Measurements from ENCODE around the gene TESK1. TPM values are rescaled to one million over a fixed set of nuclear protein-coding genes. Genes with fewer than 3 reads are reported as not detected.
"Not testable (repeated sequence)": the region's sequence is repeated elsewhere in the genome, so short reads cannot be mapped to it uniquely, and the experiment has no call there.

Gene TESK1
- total RNA-seq, 1 donor from 2014 or later, result 49.0 TPM

DNA sequence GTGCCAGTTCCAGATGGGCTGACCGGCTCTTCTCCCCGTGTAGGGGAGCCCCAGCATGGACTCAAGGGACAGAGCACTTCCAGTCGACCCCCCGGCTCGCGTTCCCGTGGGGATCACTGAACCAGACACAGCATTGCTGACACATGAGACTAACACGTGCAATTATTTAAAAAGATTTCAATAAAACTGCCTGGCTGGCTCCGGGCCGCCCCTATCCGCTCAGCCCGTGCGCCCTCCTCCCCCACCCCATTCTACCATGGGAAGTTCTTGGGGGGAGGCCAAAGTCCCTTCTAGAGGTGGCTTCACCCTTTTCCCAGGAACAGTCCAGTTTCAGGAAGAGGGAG is 4.7 kb downstream of the TESK1 start:
- DNase-seq (ENCODE audit: low spot score) (no peak), ATAC-seq (no peak)
- intact Hi-C loops (cut with DNase I), result no loop called here

DNA sequence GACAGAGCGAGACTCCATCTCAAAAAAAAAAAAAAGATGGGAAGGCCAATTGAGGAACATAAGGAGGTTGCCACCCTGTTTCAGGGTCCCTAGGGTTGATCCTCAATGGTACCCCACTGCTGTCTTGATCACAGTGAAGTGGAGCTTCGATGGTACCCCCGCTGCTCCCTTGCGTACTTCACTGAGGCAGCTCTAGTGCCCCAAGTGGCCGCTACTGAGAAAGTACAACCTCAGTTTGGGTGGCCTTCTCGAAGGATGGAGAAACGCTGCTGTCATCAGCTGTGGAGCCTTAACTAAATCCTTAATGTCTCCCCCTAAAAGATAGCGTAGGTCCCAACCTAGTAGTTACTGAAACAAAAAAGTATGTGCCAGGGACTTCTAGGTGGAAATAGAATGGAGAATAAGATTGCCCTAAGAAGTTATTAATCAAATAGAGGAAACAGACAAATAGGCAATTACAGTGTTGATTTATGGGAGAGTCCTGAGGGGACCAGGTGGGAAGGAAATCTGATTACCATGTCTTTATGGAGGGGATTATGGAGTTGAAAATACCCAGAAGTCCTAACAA is 6.3 kb downstream of the TESK1 start:
- no peak for DNase-seq (ENCODE audit: low spot score)
- ATAC-seq, result peak; percentile 55
- intact Hi-C loops (cut with DNase I), result no loop called here

DNA sequence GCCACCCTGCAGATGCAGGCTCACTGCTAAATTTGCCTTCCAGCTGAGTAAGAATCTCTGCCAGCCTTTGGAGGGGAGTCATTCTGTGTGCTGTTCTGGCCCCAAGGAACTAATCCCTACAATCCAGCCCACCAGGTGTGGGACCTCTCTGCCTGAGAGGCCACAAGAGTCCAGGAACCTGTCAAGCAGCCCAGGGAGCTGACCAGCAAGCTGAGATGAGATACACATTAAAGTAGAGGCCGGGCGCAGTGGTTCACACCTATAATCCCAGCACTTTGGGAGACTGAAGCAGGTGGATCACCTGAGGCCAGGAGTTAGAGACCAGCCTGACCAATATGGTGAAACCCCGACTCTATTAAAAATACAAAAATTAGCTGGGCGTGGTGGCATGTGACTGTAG is 7.0 kb downstream of the TESK1 start:
- intact Hi-C loops (cut with DNase I); ATAC-seq; DNase-seq (ENCODE audit: low spot score): not testable (repeated sequence)

DNA sequence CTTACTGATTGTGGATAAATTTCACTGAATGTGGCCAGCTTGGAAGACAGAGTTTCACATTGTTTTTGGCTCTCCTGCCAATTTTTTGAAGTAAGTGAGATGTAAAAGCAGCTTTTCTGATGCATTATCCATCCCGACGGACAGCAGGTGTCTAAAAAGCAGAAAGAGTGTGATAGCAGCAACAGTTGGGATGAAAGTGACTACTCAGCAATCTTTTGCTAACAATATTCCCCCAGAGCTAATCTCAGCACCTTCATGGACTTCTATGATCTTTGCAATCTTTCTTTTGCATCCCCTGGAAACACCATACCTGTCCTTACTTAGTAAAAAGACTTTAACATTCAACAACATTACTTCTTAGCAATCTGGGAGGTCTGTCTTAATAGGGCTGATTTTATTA is 7.8 kb downstream of the TESK1 start:
- ATAC-seq (no peak), DNase-seq (ENCODE audit: low spot score) (no peak)
- intact Hi-C loops (cut with DNase I), result no loop called here

DNA sequence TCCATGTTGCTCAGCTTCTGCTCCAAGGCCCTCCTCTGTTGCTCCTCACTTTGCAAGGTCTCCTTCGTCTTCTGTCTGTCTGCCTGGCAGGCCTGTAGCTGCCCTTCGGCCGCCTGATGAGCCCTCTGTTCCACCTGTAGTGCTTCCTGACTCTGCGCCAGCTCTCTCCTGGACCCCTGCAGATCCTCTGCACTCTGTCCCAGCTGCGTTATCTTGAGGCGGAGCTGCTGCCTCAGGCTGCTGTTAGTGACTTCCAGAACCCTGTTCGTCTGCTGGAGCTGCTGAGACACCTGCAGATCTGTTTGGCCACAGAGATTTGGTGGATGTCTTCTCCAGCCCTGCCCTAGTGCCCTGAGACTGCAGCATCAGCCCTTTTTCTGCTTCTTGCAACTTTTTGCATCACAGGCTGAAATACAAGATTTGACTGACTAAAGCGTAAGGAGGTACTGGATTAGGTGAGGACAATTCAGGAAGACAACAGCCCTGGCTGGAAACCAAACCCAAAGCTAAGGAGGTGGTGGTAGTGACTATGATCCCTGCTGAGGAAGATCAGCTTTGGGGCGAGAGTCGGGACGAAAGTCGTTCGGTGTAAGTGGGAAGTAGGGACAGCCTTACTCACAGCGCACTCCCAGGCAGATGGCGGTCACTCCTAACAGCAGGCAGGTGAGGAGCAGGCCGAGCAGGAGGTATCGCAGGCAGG is 11.1 kb downstream of the TESK1 start:
- intact Hi-C loops (cut with DNase I), result no loop called here
- ATAC-seq (no peak), DNase-seq (ENCODE audit: low spot score) (peak; percentile 54)

DNA sequence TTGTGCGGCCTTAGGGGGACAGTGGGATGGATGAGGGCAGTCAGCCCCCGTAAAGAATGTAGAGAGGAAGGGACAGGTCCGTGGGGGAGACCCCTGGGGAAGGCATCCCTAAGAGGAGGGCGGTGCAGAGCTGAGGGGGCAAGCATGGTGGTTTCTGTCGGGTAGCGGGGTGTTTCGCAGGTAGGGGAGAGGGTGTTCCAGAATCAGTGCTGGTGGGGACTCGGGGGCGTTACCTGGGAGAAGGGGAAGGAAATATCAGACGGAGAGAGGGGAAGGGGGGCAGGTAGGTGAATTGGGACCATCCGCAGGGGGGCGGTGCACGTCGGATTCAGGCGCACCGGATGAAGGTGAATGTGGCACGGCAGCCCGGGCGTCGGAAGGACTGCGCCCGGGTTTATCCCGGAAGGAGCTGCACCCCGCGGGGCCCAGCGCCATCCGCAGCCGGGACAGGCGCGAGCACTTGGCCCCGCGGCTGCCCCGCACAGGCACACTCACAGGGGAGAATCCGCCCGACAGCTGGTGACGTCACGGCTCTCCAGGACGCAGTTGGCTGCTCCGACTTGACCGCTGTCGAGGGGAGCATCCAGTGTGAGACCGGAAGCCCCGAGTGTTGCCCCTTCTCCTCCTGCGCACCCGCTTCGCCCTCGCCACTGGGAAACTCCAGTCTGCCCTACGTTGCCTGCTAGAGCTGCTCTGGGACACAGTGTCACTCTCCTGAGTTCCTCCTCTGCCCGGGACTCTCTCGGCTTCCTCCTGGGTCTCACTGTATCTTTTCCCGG is 11.8 kb downstream of the TESK1 start:
- intact Hi-C loops (cut with DNase I), result no loop called here
- peak; percentile 74 for ATAC-seq
- DNase-seq (ENCODE audit: low spot score), result peak; percentile 82

DNA sequence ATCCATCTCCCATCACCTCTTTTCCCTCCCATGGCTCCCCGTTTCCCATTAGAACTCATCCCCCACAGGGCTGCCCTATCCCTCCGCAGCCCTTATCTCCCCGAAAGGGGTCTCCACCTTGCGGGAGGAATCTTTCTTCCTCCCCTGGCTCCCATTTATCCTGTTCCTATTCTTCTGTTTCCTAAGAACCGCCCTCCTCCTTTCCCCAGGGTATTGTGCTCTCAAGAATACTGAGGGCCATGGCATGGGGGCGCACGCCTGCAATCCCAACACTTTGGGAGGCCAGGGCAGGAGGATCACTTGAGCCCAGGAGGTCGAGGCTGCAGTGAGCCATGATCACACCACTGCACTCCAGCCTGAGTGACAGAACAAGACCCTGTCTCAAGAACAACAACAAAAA is 12.5 kb downstream of the TESK1 start:
- intact Hi-C loops (cut with DNase I), result no loop called here
- DNase-seq (ENCODE audit: low spot score) (peak; percentile 18), ATAC-seq (no peak)

DNA sequence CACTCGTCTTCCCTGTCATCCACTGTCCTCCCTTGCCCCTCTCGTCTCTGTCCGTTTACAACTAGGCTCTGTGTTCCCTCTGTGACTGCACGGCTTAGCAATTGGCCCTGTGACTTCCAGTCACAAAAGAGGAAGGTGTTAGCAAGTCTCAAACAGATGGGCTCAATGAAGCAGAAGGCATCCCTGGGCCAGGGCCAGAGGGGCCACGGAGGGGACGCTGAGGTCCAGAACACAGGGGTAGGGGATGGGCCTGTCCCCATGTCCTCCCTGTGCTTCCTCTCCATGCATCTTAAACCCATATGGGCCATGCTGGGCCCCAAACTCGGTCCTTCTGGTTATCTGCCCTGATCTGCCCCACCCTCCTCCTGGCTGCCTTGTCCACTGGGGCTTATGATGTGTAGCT is 13.3 kb downstream of the TESK1 start, which contains the start of gene CD72:
TSS of gene CD72 (minus strand) at position 89 of the 403 bp plus-strand sequence. CDS start 110 bp downstream, outside the sequence.
- peak; percentile 57 for ATAC-seq
- no peak for DNase-seq (ENCODE audit: low spot score)
- intact Hi-C loops (cut with DNase I), result no loop called here

DNA sequence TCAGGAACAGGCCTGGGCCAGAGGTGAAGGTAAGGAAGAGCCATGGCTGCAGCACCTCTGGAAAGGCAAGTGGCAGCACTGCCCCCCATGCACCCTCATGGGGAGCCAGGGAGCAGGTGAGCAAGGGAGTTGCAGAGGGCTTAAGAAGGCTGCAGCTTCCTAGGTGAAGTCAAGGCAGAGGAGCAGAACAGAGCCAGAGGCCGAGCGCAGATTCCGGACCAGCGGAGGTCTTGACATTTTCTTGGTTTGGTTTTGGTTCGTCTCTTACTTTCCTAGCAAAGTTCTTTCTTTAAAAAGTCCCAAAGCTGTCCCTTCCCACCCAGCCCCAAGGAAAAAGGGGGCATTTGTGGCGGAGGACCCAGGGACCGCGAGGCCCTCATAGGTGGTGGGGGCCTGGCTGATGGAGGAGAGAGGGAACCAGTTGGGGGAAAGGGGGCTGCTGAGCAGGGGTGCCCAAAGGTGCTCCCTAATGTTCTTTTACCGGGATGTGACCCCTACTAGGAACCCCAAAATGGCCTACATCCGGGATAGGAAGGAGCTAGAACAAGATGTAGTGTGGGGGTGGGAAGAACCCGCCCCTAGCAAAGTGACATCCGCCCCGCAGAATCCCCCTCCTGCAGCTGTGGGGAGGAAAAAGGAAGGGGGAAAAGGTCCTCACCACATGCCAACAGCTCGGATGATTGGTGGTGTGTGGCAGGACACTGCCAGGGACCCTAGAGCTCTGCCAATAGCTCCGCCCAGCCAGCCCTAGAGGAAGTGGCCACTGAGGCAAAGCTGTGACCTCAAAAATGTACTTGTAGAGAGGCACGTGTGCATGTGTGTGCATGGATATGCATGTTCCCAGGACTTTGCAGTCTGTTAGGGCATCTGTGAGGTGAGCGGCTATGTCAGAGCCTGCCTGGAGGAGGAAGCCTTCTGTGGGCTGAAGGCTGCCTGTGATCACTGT is 14.1 kb downstream of the TESK1 start:
- DNase-seq (ENCODE audit: low spot score), result no peak
- intact Hi-C loops (cut with DNase I), result no loop called here
- peak; percentile 55 for ATAC-seq

DNA sequence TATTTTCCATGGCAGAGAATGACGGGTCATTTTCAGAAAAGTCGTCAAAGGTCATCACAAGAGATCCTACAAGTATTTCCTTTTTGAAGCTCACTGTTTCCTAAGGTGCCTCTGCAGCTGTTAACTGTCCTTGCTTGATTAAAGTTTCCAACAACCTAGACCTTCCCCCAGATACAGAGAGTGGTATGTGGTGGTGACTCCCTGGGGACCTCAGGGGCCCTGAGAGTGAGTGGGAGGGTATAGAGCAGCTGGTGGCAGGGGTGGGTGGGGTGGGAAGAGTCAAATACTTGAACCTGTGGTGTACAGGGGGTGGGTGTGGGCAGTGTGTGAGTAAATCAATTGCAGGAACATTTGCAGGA is 14.7 kb downstream of the TESK1 start:
- DNase-seq (ENCODE audit: low spot score) (no peak), ATAC-seq (no peak)
- intact Hi-C loops (cut with DNase I), result no loop called here

DNA sequence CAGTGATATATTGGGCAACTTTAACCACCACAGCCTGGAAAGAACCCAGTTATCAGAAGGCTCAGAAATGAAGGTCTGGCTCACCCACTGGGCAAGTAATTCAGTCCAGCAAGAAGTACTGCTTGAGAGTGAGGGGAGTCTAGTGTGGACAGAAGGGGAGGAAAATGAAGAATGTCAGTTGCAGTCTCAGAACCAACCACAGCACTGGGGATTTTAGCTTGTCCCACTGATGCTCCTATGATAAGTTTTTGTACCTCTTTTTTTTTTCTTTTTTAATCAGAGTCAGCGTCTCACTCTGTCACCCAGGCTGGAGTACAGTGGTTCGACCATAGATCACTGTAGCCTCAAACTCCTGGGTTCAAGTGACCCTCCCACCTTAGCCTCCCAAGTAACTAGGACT is 22.5 kb downstream of the TESK1 start:
- intact Hi-C loops (cut with DNase I), result no loop called here
- ATAC-seq (no peak), DNase-seq (ENCODE audit: low spot score) (no peak)

DNA sequence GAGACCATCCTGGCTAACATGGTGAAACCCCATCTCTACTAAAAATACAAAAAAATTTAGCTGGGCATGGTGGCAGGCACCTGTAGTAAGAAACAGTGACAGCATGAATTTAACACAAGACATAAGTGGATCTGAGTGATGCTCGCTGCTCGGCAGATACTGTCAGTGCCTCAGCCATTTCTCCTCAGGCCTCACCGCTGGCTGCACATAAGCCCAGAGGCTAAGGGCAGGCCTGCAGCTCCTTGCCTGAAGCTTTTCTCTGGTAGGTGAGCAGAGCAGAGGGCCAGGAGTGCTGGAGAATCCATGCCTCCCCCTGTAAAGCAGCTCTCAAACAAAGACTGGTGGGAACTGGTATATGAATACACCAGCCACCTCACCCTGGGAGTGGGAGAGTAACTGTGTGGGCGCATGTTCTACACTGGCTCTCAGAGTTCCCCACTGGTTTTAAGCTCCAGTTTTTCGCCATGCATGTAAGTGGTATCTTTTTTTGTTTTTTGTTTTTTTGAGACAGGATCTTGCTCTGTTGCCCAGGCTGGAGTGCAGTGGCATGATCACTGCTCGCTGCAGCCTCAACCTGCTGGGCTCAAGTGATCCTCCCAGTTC is 23.4 kb downstream of the TESK1 start:
- DNase-seq (ENCODE audit: low spot score) (peak; percentile 31), ATAC-seq (no peak)
- intact Hi-C loops (cut with DNase I), result no loop called here

DNA sequence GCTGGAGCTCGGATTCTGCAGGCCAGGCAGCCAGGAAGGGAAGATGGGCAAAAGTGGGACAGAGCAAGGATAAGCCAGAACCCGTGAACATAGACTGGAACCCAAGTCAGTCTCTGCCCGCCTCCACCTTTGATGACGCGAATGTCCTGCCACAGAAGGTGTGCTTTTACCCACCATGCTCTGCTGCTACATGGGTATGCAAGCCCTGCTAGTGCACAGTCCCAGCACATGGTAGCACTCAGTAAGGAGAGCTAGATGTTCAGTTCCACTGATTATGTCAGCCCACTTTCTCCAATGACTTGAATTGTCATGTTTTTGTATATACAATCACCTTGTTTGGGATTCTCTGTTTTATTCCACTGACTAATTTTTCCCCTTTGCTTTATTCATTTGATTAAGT is 24.5 kb downstream of the TESK1 start:
- DNase-seq (ENCODE audit: low spot score) (peak; percentile 21), ATAC-seq (no peak)
- intact Hi-C loops (cut with DNase I), result no loop called here

DNA sequence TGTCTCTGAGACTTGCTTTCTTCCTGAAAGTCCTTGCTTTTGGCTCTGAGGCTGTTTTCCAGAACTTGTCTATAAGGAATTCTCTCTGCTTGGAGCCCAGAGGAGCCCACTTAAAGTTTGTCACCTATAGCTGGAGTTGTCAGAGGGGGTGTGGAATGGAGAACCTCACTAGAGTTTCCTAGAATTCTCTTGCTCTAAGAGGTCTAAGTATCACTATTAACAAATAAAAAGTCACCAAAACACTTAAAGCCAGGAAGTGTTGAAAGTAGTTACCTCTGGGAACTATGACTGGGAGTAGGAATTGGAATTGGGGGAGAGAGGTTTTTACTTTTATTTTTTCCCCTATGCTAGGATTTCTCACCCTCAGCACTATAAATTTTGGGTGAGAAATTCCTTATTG is 30.7 kb downstream of the TESK1 start:
- no peak for ATAC-seq
- DNase-seq (ENCODE audit: low spot score), result no peak
- intact Hi-C loops (cut with DNase I), result no loop called here

DNA sequence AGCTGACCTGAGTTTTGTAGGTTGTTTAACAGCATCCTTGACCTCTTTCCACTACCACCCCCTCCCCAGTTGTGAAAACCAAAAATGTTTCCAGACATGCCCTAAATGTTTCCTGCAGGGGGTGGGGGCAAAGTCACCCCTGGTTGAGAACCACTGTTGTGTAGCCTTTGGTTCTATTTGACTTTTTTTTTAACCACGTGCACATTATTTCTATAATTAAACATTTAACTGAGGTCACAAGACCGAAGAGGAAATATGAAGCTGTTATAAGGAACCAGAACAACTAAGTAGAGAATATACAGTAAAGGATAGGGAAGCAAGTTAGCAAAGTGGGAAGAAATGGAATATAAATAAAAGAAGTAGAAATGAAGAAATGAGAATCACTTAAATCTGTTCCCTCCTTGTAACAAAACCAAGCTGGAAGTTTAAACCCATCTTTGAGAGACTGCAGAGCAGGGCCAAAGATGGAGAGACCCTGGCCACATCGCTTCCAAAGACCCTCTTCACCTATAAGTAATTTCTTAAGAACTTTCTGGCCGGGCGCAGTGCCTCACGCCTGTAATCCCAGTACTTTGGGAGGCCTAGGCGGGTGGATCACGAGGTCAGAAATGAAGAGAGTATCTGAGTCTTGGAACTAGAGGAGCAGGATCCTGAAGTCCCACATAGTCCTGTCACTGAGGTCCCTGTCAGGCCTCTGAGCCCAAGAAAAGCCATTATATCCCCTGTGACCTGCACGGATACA is 31.2 kb downstream of the TESK1 start:
- peak; percentile 47 for DNase-seq (ENCODE audit: low spot score)
- intact Hi-C loops (cut with DNase I), result no loop called here
- ATAC-seq, result peak; percentile 73

DNA sequence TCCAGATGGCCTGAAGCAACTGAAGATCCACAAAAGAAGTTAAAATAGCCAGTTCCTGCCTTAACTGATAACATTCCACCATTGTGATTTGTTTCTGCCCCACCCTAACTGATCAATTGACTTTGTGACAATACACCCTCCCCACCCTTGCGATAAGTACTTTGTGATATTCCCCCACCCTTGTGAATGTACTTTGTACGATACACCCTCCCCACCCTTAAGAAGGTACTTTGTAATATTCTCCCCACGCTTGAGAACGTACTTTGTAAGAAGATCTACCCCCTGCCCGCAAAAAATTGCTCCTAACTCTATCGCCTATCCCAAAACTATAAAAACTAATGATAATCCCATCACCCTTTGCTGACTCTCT is 31.8 kb downstream of the TESK1 start:
- ATAC-seq; DNase-seq (ENCODE audit: low spot score); intact Hi-C loops (cut with DNase I): not testable (repeated sequence)

DNA sequence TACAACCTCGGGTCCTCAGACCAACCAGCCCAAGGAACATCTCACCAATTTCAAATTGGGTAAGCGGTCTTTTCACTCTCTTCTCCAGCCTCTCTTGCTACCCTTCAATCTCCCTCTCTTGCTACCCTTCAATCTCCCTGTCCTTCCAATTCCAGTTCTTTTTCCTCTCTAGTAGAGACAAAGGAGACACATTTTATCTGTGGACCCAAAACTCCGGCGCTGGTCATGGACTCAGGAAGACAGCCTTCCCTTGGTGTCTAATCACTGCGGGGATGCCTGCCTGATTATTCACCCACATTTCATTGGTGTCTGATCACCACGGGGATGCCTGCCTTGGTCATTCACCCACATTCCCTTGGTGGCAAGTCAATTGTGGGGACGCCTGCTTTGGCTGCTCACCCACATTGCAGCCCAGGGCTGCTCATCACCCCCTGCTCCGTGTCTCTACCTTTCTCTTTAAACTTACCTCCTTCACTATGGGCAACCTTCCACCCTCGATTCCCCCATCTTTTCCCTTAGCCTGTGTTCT is 32.4 kb downstream of the TESK1 start:
- ATAC-seq; intact Hi-C loops (cut with DNase I): not testable (repeated sequence)
- DNase-seq (ENCODE audit: low spot score), result peak; percentile 5

DNA sequence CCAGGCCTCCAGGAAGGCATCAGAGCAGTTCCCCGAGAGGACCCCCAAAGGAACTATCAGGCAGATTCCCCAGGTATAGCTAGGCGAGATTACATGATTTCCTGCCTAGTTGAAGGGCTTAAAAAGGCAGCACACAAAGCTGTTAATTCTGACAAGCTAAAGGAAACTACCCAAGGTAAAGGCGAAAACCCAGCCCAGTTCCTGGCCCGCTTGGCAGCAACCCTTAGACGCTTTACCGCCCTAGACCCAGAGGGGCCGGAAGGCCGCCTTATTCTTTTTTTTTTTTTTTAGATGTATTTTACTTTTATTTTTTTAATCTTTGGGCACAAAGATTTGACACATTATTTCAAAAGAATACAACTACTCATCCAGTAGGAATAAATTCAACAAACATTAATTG is 33.7 kb downstream of the TESK1 start:
- peak; percentile 38 for DNase-seq (ENCODE audit: low spot score)
- intact Hi-C loops (cut with DNase I), result not testable (repeated sequence)

More for the DNA sequence above, 33.7 kb downstream of the TESK1 start:
- ATAC-seq, result not testable (repeated sequence)
